SK-N-MC (cell line): Measurements from ENCODE around the gene RGS10.

Experiments used
- DNase-seq: peaks from one replicate; pipeline ENCODE4 v3.0.0-alpha.2; 2011; ENCODE audit warnings: low read depth, low spot score
- H3K27ac ChIP-seq: fragments of 200-600 bp; sonication (generic); 2 replicates; pipeline ENCODE4 v1.5.1; 2016; ENCODE audit warnings: mixed run types
- H3K36me3 ChIP-seq: fragments of 200-600 bp; sonication (generic); 2 replicates; pipeline ENCODE4 v1.6.1; 2017; ENCODE audit warnings: antibody characterized with exemption, low read length, mixed read lengths; ENCODE audit not compliant: insufficient read depth
- H3K4me3 ChIP-seq: fragments of 200-600 bp; sonication (generic); 2 replicates; pipeline ENCODE4 v1.5.1; 2016
- H3K9ac ChIP-seq: fragments of 200-600 bp; sonication (generic); 2 replicates; pipeline ENCODE4 v1.8.0; 2017; ENCODE audit warnings: mixed run types, mixed read lengths; ENCODE audit not compliant: insufficient read length
- H3K9me3 ChIP-seq: fragments of 200-600 bp; sonication (generic); 2 replicates; pipeline ENCODE4 v1.6.1; 2017; ENCODE audit warnings: low read depth, mild to moderate bottlenecking, antibody characterized with exemption, low read length, moderate library complexity, mixed read lengths
- EZH2 ChIP-seq: fragments of 200-600 bp; sonication (generic); IDR thresholded peaks from one replicate; pipeline ENCODE4 v1.6.1; 2017; ENCODE audit warnings: antibody characterized with exemption
- FOXP2 ChIP-seq: optimal IDR thresholded peaks from 2 replicates; pipeline ENCODE3; 2011; ENCODE audit warnings: mild to moderate bottlenecking, moderate library complexity; ENCODE audit not compliant: insufficient read depth; ENCODE audit errors: extremely low read length, control extremely low read depth
- POLR2AphosphoS5 ChIP-seq: IDR thresholded peaks from 2 replicates; pipeline ENCODE4 v1.6.1; 2012; ENCODE audit warnings: mild to moderate bottlenecking, low read depth, low read length, borderline replicate concordance

RGS10 gene

GRCh38 chr10:119499677-119500002 is 42.9 kb downstream of the RGS10 start:
- no peak overlapping the region for H3K27ac ChIP-seq
- H3K4me3 ChIP-seq: no peak overlapping the region
- DNase-seq: no peak
- no peaks in the 10 kb centered on the region for H3K9me3 ChIP-seq
- no peak overlapping the region for H3K9ac ChIP-seq
- no peaks in the 10 kb centered on the region for H3K36me3 ChIP-seq
- no peak for TF ChIP-seq POLR2AphosphoS5
- no peak for TF ChIP-seq FOXP2
- no peak for TF ChIP-seq EZH2

GRCh38 chr10:119498889-119499676 is 43.4 kb downstream of the RGS10 start:
- H3K36me3 ChIP-seq: no peaks in the 10 kb centered on the region
- DNase-seq: no peak
- H3K4me3 ChIP-seq: no peak overlapping the region
- H3K9ac ChIP-seq: no peak overlapping the region
- no peak overlapping the region for H3K27ac ChIP-seq
- no peak for TF ChIP-seq EZH2
- TF ChIP-seq FOXP2: no peak
- TF ChIP-seq POLR2AphosphoS5: no peak
- H3K9me3 ChIP-seq: no peaks in the 10 kb centered on the region

DNA sequence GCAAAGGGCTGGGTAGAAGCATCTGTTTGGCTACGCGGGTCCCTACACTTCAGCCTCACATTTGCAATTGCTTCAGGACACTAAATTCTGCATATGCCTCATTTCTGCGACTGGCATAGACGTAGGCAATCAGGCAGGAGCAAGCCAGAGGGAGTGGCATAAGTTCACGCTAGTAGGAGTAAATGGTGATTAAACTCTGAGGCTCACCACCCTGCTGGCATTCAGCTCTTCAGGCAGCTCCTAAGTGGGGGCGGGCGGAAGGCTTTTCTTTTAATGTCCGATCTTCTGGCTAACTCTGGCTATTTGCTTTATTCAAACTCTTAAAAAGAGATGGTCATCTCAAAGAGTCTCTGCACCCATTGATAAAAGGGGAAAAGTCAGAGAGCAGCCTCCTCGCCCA is 45.3 kb downstream of the RGS10 start:
- no peaks in the 10 kb centered on the region for H3K36me3 ChIP-seq
- DNase-seq: no peak
- no peaks in the 10 kb centered on the region for H3K9me3 ChIP-seq
- no peak for TF ChIP-seq EZH2
- no peak for TF ChIP-seq FOXP2
- no peak for TF ChIP-seq POLR2AphosphoS5
- no peak overlapping the region for H3K9ac ChIP-seq
- no peak overlapping the region for H3K4me3 ChIP-seq
- H3K27ac ChIP-seq: no peak overlapping the region

GRCh38 chr10:119496273-119496672 is 46.2 kb downstream of the RGS10 start:
- Histone ChIP-seq H3K36me3 (no peaks in the 10 kb centered on the region), H3K9me3 (no peaks in the 10 kb centered on the region), H3K4me3 (no peak overlapping the region), H3K9ac (no peak overlapping the region), H3K27ac (no peak overlapping the region)
- TF ChIP-seq POLR2AphosphoS5: no peak
- TF ChIP-seq FOXP2: no peak
- no peak for TF ChIP-seq EZH2
- no peak for DNase-seq

DNA sequence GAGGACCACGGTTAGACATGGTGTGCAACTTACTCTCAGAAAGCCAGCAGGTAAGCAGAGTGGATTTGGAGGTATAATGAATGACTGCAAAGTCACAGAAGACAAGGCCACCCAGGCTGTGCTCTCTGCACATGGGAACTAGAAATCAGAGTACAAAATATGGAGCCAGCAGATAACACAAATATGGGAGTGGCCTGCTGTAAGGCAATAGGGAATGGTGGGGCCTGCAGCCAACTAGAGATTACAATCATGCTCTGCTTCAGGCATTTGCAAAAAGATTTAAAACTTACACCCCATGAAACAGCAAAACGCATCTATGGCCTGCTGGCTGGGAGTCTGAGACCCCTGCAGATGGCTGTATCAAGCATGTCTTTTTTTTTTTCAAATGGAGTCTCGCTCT is 47.0 kb downstream of the RGS10 start:
- H3K36me3 ChIP-seq: no peaks in the 10 kb centered on the region
- no peak overlapping the region for H3K27ac ChIP-seq
- H3K9ac ChIP-seq: no peak overlapping the region
- H3K4me3 ChIP-seq: no peak overlapping the region
- no peak for DNase-seq
- H3K9me3 ChIP-seq: no peaks in the 10 kb centered on the region
- TF ChIP-seq POLR2AphosphoS5 (no peak), FOXP2 (no peak), EZH2 (no peak)

- Histone ChIP-seq H3K27ac (no peak overlapping the region), H3K9ac (no peak overlapping the region), H3K9me3 (no peaks in the 10 kb centered on the region), H3K4me3 (no peak overlapping the region), H3K36me3 (no peaks in the 10 kb centered on the region)
- DNase-seq: no peak
- TF ChIP-seq FOXP2: no peak
- TF ChIP-seq POLR2AphosphoS5: no peak
- no peak for TF ChIP-seq EZH2
Measured at GRCh38 chr10:119495021-119495505, 47.5 kb downstream of the RGS10 start.

DNA sequence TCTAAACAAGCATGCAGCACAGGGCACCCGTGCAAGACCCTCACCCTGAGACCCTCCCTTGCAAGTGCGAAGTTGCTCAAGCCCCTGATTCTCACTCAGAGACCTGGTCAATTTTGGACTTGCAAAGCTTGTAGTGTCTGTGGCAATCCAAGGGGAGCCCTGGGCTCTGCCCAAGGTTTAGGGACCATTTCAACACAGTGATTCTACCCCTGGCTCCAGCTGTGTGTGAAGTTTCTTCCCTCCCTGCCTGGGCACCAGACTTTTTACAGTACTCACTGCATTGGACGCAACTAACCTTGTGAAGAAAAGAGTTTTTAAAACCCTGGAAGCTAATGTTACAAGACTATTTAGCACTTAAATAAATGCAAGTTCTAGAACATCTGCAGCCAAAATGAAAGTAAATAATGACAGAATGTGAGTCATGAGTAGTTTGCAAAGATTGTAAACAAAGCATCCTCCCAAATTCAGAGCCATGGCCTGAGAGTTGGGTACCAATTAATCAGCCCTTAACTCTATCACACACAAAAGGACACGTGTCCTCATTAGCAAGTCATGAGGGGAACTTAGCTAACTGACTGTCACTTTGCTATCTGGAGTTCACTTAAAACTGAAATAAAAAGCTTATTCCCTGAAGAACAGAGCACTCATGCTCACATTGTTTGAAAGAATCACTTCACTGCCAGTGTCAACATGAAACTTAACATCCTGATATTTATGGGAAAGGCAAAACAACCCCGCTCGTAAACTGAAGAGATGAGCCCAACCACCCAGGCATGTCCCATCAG is 48.1 kb downstream of the RGS10 start:
- no peak for TF ChIP-seq FOXP2
- no peak for TF ChIP-seq POLR2AphosphoS5
- TF ChIP-seq EZH2: no peak
- no peak overlapping the region for H3K4me3 ChIP-seq
- H3K36me3 ChIP-seq: no peaks in the 10 kb centered on the region
- H3K27ac ChIP-seq: no peak overlapping the region
- H3K9me3 ChIP-seq: no peaks in the 10 kb centered on the region
- H3K9ac ChIP-seq: no peak overlapping the region
- no peak for DNase-seq

DNA sequence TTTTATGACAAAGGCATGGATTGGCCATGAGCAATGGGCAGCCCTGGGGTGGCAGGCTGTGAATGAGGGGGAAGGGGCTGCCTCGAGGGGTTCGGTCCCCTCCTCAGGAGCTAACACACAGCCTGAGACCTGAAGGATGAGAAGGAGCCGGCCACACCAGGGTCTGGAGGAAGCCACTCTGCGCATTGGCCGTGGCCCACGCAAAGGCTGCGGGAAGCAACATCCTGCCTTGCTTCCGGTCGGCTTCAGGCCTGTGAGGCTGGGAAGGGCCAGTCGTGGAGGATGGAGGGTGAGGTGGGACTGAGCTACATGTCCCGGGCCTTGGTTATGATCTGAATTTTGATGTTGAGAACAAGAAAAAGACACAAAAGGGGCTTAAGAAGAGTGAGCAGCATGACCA is 49.4 kb downstream of the RGS10 start:
- TF ChIP-seq FOXP2 (no peak), EZH2 (no peak), POLR2AphosphoS5 (no peak)

More for the DNA sequence above, 49.4 kb downstream of the RGS10 start:
- H3K27ac ChIP-seq: no peak overlapping the region
- no peaks in the 10 kb centered on the region for H3K9me3 ChIP-seq
- no peaks in the 10 kb centered on the region for H3K36me3 ChIP-seq
- no peak overlapping the region for H3K9ac ChIP-seq
- no peak overlapping the region for H3K4me3 ChIP-seq
- no peak for DNase-seq
